ENCODE data around the gene NKX2-2. TPM values are rescaled to one million over a fixed set of nuclear protein-coding genes. Genes with fewer than 3 reads are reported as not detected.

Gene NKX2-2
- total and polyA plus RNA-seq, 2 donors (not counting 3 experiments of a cell fraction or from before 2014, with no cell fraction given): not detected

GRCh38 chr20:21501184-21501583 is 12.7 kb downstream of the NKX2-2 start:
- H2AFZ ChIP-seq (ENCODE audit: low read depth, low read length): no peak overlapping the region
- intact Hi-C loops (cut with micrococcal nuclease) (no loop called here), dilution Hi-C loops (cut with MboI; ENCODE audit: extremely low pct_ligation_motif_present, low sequenced_read_pairs) (no loop called here)
- TF ChIP-seq GATA2 (IDR thresholded peaks at IDR 0.05; ENCODE audit: insufficient read depth, insufficient read length, low read depth, low read length) (no peak), POLR2A (IDR thresholded peaks at IDR 0.05; ENCODE audit: low read depth, low read length) (no peak), FOS (IDR thresholded peaks at IDR 0.05; ENCODE audit: borderline replicate concordance, insufficient read depth, low read length) (no peak), MAX (IDR thresholded peaks at IDR 0.05; ENCODE audit: insufficient read depth, insufficient read length) (no peak), MYC (IDR thresholded peaks at IDR 0.05; ENCODE audit: low read depth, low read length) (no peak), POLR2AphosphoS5 (IDR thresholded peaks at IDR 0.05; ENCODE audit: insufficient read depth, low read depth, low read length) (no peak), JUN (IDR thresholded peaks at IDR 0.05; ENCODE audit: borderline replicate concordance, insufficient read depth, insufficient read length, low read depth) (no peak), EZH2 (IDR thresholded peaks at IDR 0.05; ENCODE audit: borderline replicate concordance, low read depth, low read length, severe bottlenecking) (no peak), CTCF (IDR thresholded peaks at IDR 0.05; ENCODE audit: extremely low read depth in 1 of 2, insufficient read depth in 1 of 2, low read depth in 1 of 2, low read length in 2 of 2) (no peak)
- no peaks in the 10 kb centered on the region for H3K36me3 ChIP-seq (ENCODE audit: control insufficient read depth in 2 of 2, extremely low read depth in 1 of 2, insufficient read depth in 2 of 2, low read length in 2 of 2)
- no peak overlapping the region for H3K27ac ChIP-seq (ENCODE audit: insufficient read depth, low read depth, low read length)
- H3K9me1 ChIP-seq (replicated peaks; ENCODE audit: control insufficient read depth, extremely low read depth, insufficient read depth, low read length): no peaks in the 10 kb centered on the region
- H3K4me1 ChIP-seq (ENCODE audit: control insufficient read depth, extremely low read depth, insufficient read depth, low read length): no peaks in the 10 kb centered on the region
- no peak for FAIRE-seq
- H3K27me3 ChIP-seq (ENCODE audit: control insufficient read depth in 2 of 2, insufficient read depth in 2 of 2, low read length in 2 of 2): peaks cover 7 to 9% of the 10 kb centered on the region in 2 experiments
- H3K4me3 ChIP-seq (replicated peaks in 1 of 3; ENCODE audit: insufficient read depth in 1 of 3, low read depth in 1 of 3, low read length in 3 of 3): no peak overlapping the region
- ChIA-PET CTCF (interaction anchor here (1.6 to 12.0 kb wide), 4 partner anchors 263 to 642 kb away, joined by 4 to 443 read pairs (median 98); no protein-coding TSS in a partner anchor), POLR2A (no interaction called here)
- H3K4me2 ChIP-seq (ENCODE audit: insufficient read depth, low read length): no peak overlapping the region
- no peaks in the 10 kb centered on the region for H3K9me3 ChIP-seq (replicated peaks; ENCODE audit: control insufficient read depth, insufficient read depth, low read length)
- H3K79me2 ChIP-seq (ENCODE audit: control insufficient read depth, insufficient read depth, low read length): no peaks in the 10 kb centered on the region
- no peaks in the 10 kb centered on the region for H4K20me1 ChIP-seq (replicated peaks; ENCODE audit: control insufficient read depth, extremely low read depth, insufficient read depth, low read length)
- no peak overlapping the region for H3K9ac ChIP-seq (replicated peaks; ENCODE audit: extremely low read depth, insufficient read depth, low read length)
- no TSS peak for BruUV-seq (replicated peaks)
- DNase-seq (ENCODE audit: low read depth, low spot score): no peak
